Neural progenitor cell (in vitro differentiated cells): ENCODE measurements around the gene SLC35G4.
"Not testable (repeated sequence)": the region's sequence is repeated elsewhere in the genome, so short reads cannot be mapped to it uniquely, and the experiment has no call there.

Experiments used
- CTCF ChIP-seq: fragments of 200-600 bp; sonication (generic); IDR thresholded peaks from 2 replicates; pipeline ENCODE4 v1.5.1; 2017; ENCODE audit warnings: antibody characterized with exemption, mild to moderate bottlenecking
- EZH2phosphoT487 ChIP-seq: fragments of 200-600 bp; sonication (generic); IDR thresholded peaks from 2 replicates; pipeline ENCODE4 v1.6.1; 2017; ENCODE audit warnings: antibody characterized with exemption

- not testable (repeated sequence) for TF ChIP-seq CTCF, EZH2phosphoT487
Observed at GRCh38 chr18:11608618-11609017, 778 bp upstream of the SLC35G4 start.
